GM21786 (cell line): ENCODE results near the gene NOP14.
"Not testable (repeated sequence)": the region's sequence is repeated elsewhere in the genome, so short reads cannot be mapped to it uniquely, and the experiment has no call there.

Source experiments
- ATAC-seq: cut with Tn5 transposase; IDR thresholded peaks from one replicate; pipeline ENCODE4 v1.9.1; 2021; ENCODE audit not compliant: unreplicated experiment

NOP14 gene

GRCh38 chr4:2942532-2943363 lies 20.5 kb downstream of the NOP14 start:
- no peak for ATAC-seq

GRCh38 chr4:2942037-2942531 lies 21.1 kb downstream of the NOP14 start:
- ATAC-seq = no peak

- ATAC-seq = no peak
These were observed 21.8 kb downstream of the NOP14 start for GRCh38 chr4:2941138-2942036.

GRCh38 chr4:2940267-2941137 lies 22.7 kb downstream of the NOP14 start:
- no peak for ATAC-seq

GRCh38 chr4:2939383-2940243 lies 23.6 kb downstream of the NOP14 start:
- no peak for ATAC-seq

- ATAC-seq = no peak
These were observed 24.3 kb downstream of the NOP14 start for GRCh38 chr4:2938906-2939305.

- ATAC-seq = not testable (repeated sequence)
These were observed 24.8 kb downstream of the NOP14 start for GRCh38 chr4:2938411-2938810.

GRCh38 chr4:2937986-2938385 lies 25.2 kb downstream of the NOP14 start:
- no peak for ATAC-seq

- peak; percentile 25 for ATAC-seq
These were observed 25.9 kb downstream of the NOP14 start for GRCh38 chr4:2937146-2937857.

GRCh38 chr4:2936773-2937145 lies 26.4 kb downstream of the NOP14 start:
- peak; percentile 30 for ATAC-seq

GRCh38 chr4:2935762-2936743 lies 27.2 kb downstream of the NOP14 start:
- ATAC-seq = no peak

- peak; percentile 26 for ATAC-seq
These were observed 28.1 kb downstream of the NOP14 start for GRCh38 chr4:2934813-2935761.

- no peak for ATAC-seq
These were observed 29.0 kb downstream of the NOP14 start for GRCh38 chr4:2934077-2934812.

- ATAC-seq = no peak
These were observed 29.6 kb downstream of the NOP14 start for GRCh38 chr4:2933566-2934076.

GRCh38 chr4:2932951-2933565 lies 30.1 kb downstream of the NOP14 start:
- ATAC-seq = no peak
